Right cardiac atrium (tissue), 5 donors: ENCODE measurements around the gene TRIM38. TPM values are rescaled to one million over a fixed set of nuclear protein-coding genes. Genes with fewer than 3 reads are reported as not detected.
"Not testable (repeated sequence)": the region's sequence is repeated elsewhere in the genome, so short reads cannot be mapped to it uniquely, and the experiment has no call there.

Source experiments
- ATAC-seq, 2 donors: fragments of 200-7000 bp; cut with Tn5 transposase; one replicate each; pipeline versions ENCODE4 v1.8.0 to v1.9.1; 2020; ENCODE audit warnings: moderate library complexity in 2 of 2, mild to moderate bottlenecking in 1 of 2
- DNase-seq, 3 donors: peaks; one replicate each; pipeline ENCODE4 v3.0.0-alpha.2; 2020
- H3K27ac ChIP-seq: one replicate; pipeline ENCODE4 v1.5.1; 2013; ENCODE audit warnings: mild to moderate bottlenecking, low read length, control low read depth, moderate library complexity
- H3K27me3 ChIP-seq: one replicate; pipeline ENCODE4 v1.6.1; 2013; ENCODE audit not compliant: control insufficient read depth, insufficient read depth
- H3K4me1 ChIP-seq: one replicate; pipeline ENCODE4 v1.6.1; 2013; ENCODE audit warnings: low read length; ENCODE audit not compliant: control insufficient read depth, insufficient read depth
- H3K4me3 ChIP-seq: one replicate; pipeline ENCODE4 v1.5.1; 2013; ENCODE audit warnings: low read length, control low read depth
- H3K9me3 ChIP-seq: one replicate; pipeline ENCODE4 v1.6.1; 2013; ENCODE audit warnings: low read length; ENCODE audit not compliant: control insufficient read depth
- WGBS: extraction: QIAGEN DNeasy Blood & Tissue Kit; methylation state at CpG from one replicate; pipeline ENCODE4 v1.1.7; 2013; 5-methylcytosine and 5-hydroxymethylcytosine counted together
- intact Hi-C, 4 donors: fragments of 100-400 bp; cut with DNase I; formaldehyde crosslinking; loops; one replicate each; pipeline versions ENCODE4 v1.11.0 to v1.14.0; 2022 to 2023
- polyA plus RNA-seq: library from polyadenylated mRNA; stranded (reverse); fragments of 200-250 nt; gene quantifications from one replicate; pipeline ENCODE4 v1.2.3, GENCODE V29; 2013
- total RNA-seq, 4 donors: library from RNA; stranded (reverse); fragmentation: NEBNext Ultra II Directional; extraction: Animal tissue kit (Norgen Biotek cat#: 25700); gene quantifications; one replicate each; pipeline ENCODE4 v1.2.1, GENCODE V29; 2021
- donor health status: healthy with polysubstance abuse.
- donor health status: DM: no; HTN: yes; CAD: no.
- donor health status: DM: no; HTN: no; CAD: no.
- donor health status: DM: no; HTN: yes; CAD: no; lungs with severe emphysema.
- donor health status: DM: yes; HTN: yes; CAD: no.

Gene TRIM38
- total and polyA plus RNA-seq, 5 donors, result 2.7 to 4.7 (median 4.4) TPM

DNA sequence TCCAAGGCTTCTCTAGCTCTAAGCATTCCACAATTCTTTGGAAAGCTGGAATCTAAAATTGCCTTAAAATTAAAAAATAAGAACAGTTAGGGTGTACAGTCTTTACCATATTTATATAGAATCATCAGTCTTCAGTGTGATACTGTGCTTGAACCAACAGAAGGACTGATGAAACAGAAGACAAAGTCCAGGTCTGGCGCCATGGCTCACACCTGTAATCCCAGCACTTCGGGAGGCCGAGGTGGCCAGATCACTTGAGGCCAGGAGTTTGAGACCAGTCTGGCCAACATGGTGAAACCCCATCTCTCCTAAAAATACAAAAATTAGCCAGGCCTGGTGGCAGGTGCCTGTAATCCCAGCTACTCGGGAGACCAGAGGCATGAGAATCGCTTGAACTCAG is 51.8 kb downstream of the TRIM38 start:
- DNase-seq, H3K27ac ChIP-seq, H3K9me3 ChIP-seq, intact Hi-C loops, H3K4me3 ChIP-seq, H3K4me1 ChIP-seq, H3K27me3 ChIP-seq, ATAC-seq: not testable (repeated sequence)
- over 99% methylated on average over 5 of the region's 5 CpGs for WGBS

DNA sequence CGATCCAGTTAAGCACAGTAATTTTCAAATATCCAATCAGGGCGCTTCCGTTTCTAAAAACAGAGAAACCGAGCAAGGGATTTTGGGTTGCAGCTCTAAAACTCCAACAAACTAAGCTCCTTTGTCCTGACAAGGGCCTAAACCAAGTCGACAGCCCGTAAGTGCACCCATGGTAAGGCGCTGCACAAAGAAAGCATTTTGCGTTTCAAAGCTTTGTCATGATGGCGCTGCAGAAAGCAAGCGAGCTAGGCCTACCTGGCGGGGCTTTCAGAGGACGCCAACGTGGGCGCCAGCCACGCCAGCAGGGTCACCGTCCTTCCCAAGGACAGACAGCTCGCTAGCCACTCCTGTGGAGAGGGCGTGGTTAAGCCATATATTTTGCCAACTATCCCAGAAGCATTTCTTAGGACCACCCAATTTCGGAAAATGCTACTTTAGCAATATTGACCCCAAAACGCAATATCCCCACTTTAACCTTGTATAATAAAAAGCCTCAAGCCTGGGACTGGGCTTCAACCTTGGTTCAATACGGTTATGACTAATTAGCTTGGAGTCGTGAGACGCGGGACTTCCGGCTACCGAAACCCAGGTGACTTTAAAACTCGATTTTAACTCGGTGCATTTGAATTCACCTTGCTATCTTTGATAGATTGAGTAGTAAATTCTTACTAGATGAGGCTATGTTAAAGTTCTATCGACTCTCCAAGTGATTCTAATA is 53.8 kb downstream of the TRIM38 start:
- intact Hi-C loops, result no loop called here
- peak; percentile 59 to 91 (median 88) for DNase-seq

DNA sequence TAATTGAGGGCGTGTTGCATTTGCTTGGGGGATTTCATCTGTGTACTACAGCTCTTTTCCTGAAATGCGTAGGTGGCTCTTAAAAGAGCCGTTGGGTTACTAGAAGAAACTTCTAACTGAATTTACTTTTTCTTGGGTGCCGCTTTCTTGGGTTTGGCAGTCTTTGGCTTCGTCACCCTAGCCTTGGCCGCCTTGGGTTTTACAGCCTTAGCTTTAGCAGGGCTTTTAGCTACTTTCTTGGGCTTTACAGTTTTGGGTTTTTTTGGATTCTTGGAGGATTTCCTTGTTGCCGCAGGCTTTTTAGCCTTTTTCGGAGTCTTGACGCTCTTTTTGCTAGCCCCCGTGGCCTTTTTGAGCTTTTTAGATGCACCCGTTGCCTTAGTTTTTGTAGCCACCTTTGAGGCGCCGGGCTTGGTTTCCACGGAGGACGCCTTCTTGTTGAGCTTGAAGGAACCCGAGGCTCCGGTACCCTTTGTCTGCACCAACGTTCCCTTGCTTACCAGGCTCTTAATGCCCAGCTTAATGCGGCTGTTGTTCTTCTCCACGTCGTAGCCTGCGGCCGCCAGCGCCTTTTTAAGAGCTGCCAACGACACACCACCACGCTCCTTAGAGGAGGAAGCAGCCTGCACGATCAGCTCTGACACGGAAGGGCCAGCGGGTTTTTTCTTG is 54.5 kb downstream of the TRIM38 start:
- Histone ChIP-seq H3K27ac (peak overlapping the region; percentile 82), H3K4me3 (peak overlapping the region; percentile 48), H3K27me3 (no peaks in the 10 kb centered on the region), H3K4me1 (no peaks in the 10 kb centered on the region), H3K9me3 (no peaks in the 10 kb centered on the region)
- 10% methylated on average over 29 of the region's 29 CpGs for WGBS
- intact Hi-C loops, result no loop called here
- no peak for DNase-seq
- peak; percentile 2 to 4 for ATAC-seq

More for the DNA sequence above, 53.8 kb downstream of the TRIM38 start:
- Histone ChIP-seq H3K4me1 (no peaks in the 10 kb centered on the region), H3K9me3 (no peaks in the 10 kb centered on the region), H3K4me3 (peak overlapping the region; percentile 48), H3K27ac (peak overlapping the region; percentile 66), H3K27me3 (no peaks in the 10 kb centered on the region)
- 28% methylated on average over 29 of the region's 29 CpGs for WGBS
- ATAC-seq, result peak; percentile 18 to 65

DNA sequence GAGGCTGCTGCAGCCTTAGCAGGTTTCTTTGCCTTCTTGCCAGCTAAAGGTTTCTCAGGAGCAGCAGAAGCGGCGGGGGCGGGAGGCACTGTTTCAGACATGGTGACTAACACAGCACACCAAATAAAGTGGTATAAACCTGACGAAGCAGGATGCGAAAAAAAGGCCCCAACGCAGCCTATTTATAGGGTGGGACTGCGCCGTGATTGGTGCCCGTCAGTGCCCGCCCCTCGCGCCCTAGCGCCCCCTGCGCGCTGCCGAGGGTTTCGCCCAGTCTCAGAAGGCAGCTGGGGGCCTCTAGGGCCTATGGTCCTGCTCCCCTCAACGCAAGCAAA is 55.0 kb downstream of the TRIM38 start:
- intact Hi-C loops, result no loop called here
- H3K4me1 ChIP-seq, result no peaks in the 10 kb centered on the region
- DNase-seq (peak; percentile 76 to 91 (median 86)), ATAC-seq (peak; percentile 8 to 29)
- H3K4me3 ChIP-seq, result peak overlapping the region; percentile 48
- 4% methylated on average over 18 of the region's 18 CpGs for WGBS
- peak overlapping the region; percentile 82 for H3K27ac ChIP-seq
- no peaks in the 10 kb centered on the region for H3K9me3 ChIP-seq
- H3K27me3 ChIP-seq, result no peaks in the 10 kb centered on the region

DNA sequence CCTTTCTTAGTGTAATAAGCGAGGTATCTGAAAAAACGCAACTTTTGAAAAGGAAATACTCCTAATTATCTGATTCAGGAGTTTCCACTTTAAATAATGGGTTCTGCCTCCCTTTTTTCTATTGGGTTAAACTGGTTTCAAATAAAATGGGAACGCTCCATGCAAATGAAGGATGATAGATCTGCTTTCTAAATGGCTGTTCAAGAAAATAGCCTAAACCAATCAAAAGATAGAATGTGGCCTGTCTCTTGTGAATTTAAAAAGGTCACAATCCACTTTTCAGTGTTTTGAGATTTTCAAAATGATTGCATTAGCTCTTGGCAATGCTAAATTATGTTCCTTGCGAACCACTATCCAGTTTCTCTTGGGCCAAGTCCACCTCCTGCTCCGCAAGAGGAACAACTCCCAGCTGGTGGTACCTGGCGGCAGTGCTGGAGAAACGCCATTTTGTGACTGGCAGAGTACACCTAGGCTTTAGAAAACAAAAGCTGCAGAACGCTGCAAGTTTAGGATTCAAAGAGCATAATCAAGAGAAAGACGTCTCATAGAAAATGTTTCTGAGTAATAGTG is 56.7 kb downstream of the TRIM38 start:
- intact Hi-C loops, result no loop called here
- Histone ChIP-seq H3K27ac (no peak overlapping the region), H3K4me3 (no peak overlapping the region), H3K9me3 (no peaks in the 10 kb centered on the region), H3K27me3 (no peaks in the 10 kb centered on the region), H3K4me1 (no peaks in the 10 kb centered on the region)
- 70% methylated on average over 9 of the region's 9 CpGs for WGBS
- DNase-seq (peak in 1 of 3 donors; percentile 49), ATAC-seq (no peak)

DNA sequence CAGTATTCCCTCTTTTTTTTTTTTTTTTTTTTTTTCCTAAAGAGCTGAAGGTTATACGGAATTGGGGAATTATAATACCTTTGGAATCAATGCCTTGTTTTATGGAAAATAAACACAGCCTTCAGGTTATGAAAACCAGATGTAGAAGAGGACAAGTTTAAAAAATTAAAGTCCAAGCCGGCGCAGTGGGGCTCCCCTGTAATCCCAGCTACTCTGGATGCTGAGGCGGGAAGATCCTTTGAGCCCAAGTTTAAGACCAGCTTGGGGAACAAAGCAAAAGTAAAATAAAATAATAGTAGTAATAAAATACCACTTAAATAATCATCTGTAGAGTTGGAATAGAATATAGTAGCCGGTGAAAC is 57.3 kb downstream of the TRIM38 start:
- Histone ChIP-seq H3K27me3 (no peaks in the 10 kb centered on the region), H3K27ac (peak overlapping the region; percentile 73), H3K9me3 (no peaks in the 10 kb centered on the region), H3K4me3 (peak overlapping the region; percentile 49), H3K4me1 (no peaks in the 10 kb centered on the region)
- ATAC-seq, result no peak
- no peak for DNase-seq
- intact Hi-C loops, result loop anchor here in 2 of 4 donors (10.0 kb wide), 3 partner anchors 165 to 1115 kb away; partner anchors contain the start of gene ABT1 (in 1 of the 2)
- 26% methylated on average over 5 of the region's 5 CpGs for WGBS

DNA sequence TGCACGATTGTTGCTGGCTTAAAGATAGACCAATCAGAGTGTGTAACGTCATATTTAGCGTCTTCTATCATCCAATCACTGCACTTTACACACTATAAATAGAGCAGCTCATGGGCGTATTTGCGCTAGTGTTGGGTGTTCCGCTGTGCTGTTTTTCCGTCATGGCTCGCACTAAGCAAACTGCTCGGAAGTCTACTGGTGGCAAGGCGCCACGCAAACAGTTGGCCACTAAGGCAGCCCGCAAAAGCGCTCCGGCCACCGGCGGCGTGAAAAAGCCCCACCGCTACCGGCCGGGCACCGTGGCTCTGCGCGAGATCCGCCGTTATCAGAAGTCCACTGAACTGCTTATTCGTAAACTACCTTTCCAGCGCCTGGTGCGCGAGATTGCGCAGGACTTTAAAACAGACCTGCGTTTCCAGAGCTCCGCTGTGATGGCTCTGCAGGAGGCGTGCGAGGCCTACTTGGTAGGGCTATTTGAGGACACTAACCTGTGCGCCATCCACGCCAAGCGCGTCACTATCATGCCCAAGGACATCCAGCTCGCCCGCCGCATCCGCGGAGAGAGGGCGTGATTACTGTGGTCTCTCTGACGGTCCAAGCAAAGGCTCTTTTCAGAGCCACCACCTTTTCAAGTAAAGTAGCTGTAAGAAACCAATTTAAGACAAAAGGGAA is 57.9 kb downstream of the TRIM38 start:
- no peaks in the 10 kb centered on the region for H3K9me3 ChIP-seq
- ATAC-seq (peak; percentile 80 to 82), DNase-seq (peak; percentile 83 to 91 (median 87))
- H3K27me3 ChIP-seq, result no peaks in the 10 kb centered on the region
- intact Hi-C loops, result loop anchor here in 2 of 4 donors (10.0 kb wide), 3 partner anchors 164 to 1114 kb away; partner anchors contain the start of gene ABT1 (in 1 of the 2)
- peak overlapping the region; percentile 89 for H3K27ac ChIP-seq
- WGBS, result under 1% methylated on average over 45 of the region's 45 CpGs
- peak overlapping the region; percentile 49 for H3K4me3 ChIP-seq
- H3K4me1 ChIP-seq, result no peaks in the 10 kb centered on the region

DNA sequence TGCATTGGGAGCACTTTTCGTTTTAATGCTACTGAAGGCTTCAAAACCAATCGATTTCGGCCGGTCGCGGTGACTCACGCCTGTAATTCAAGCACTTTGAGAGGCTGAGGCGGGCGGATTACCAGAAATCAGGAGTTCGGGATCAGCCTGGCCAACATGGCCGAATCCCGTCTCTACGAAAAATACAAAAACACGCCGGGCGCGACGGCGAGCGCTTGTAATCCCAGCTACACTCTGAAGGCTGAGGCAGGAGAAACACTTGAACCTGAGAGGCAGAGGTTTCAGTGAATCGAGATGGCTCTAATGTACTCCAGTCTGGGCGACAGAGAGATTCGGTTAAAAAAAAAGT is 58.4 kb downstream of the TRIM38 start:
- DNase-seq, result peak; percentile 47 to 85 (median 82)
- peak; percentile 3 to 11 for ATAC-seq
- no peaks in the 10 kb centered on the region for H3K4me1 ChIP-seq
- intact Hi-C loops, result loop anchor here in 2 of 4 donors (10.0 kb wide), 3 partner anchors 164 to 1114 kb away; partner anchors contain the start of gene ABT1 (in 1 of the 2)
- peak overlapping the region; percentile 49 for H3K4me3 ChIP-seq
- whole genome bisulfite sequencing, result under 1% methylated on average over 23 of the region's 23 CpGs
- no peaks in the 10 kb centered on the region for H3K27me3 ChIP-seq
- no peaks in the 10 kb centered on the region for H3K9me3 ChIP-seq
- peak overlapping the region; percentile 89 for H3K27ac ChIP-seq

DNA sequence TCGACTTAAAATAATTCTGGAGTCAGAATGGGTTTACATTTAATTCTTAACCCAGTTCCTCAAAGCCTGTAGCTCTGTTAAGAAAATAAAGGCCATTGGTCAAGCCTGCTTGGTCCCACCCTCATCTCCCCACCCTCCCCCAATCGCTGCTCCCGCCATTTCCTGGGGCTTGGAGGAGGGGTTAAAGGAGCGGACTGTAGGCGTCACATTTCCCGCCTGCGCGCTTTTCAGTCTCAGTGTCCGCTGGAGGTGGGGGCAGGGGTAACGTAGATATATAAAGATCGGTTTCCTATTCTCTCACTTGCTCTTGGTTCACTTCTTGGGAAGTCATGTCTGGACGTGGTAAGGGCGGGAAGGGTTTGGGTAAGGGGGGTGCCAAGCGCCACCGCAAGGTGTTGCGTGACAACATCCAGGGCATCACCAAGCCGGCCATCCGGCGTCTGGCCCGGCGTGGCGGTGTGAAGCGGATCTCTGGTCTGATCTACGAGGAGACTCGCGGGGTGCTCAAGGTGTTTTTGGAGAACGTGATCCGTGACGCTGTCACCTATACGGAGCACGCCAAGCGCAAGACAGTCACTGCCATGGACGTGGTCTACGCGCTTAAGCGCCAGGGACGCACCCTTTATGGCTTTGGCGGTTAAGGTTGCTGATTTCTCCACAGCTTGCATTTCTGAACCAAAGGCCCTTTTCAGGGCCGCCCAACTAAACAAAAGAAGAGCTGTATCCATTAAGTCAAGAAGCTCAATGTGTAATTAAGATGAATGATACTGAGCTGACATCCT is 58.9 kb downstream of the TRIM38 start:
- Histone ChIP-seq H3K4me3 (peak overlapping the region; percentile 49), H3K27me3 (no peaks in the 10 kb centered on the region), H3K4me1 (no peaks in the 10 kb centered on the region), H3K27ac (peak overlapping the region; percentile 97), H3K9me3 (no peaks in the 10 kb centered on the region)
- under 1% methylated on average over 39 of the region's 39 CpGs for WGBS
- intact Hi-C loops, result loop anchor here in 2 of 4 donors (10.0 kb wide), 3 partner anchors 163 to 1113 kb away; partner anchors contain the start of gene ABT1 (in 1 of the 2)
- DNase-seq, result peak; percentile 92 to 96 (median 96)
- ATAC-seq, result peak; percentile 88 to 89

DNA sequence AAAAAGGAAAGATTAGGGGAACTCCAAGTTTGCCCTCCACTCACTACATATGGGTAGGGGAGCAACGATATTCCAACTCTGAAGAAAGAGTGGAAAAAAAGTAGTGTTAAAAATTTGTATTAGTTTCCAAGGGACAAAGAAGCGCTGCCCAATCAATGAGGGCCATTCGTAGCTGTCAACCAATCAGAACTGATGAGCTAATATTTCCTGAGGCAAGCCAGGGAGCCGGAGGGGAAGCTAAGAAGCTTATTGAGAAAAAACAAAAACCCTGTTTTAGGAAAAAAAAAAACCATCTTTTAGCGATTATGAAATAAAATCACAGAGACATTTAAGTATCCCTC is 59.5 kb downstream of the TRIM38 start:
- Histone ChIP-seq H3K27me3 (no peaks in the 10 kb centered on the region), H3K9me3 (no peaks in the 10 kb centered on the region), H3K4me3 (peak overlapping the region; percentile 49), H3K27ac (peak overlapping the region; percentile 97), H3K4me1 (no peaks in the 10 kb centered on the region)
- under 1% methylated on average over 5 of the region's 5 CpGs for WGBS
- ATAC-seq, result peak; percentile 45 to 51
- peak; percentile 61 to 73 (median 62) for DNase-seq
- intact Hi-C loops, result loop anchor here in 2 of 4 donors (10.0 kb wide), 3 partner anchors 163 to 1113 kb away; partner anchors contain the start of gene ABT1 (in 1 of the 2)
